Activated CD4-positive, alpha-beta T cell treated with anti-CD3 and anti-CD28 coated beads for 4 hours (primary cell): ENCODE measurements around the gene MYO3B.
"Not testable (repeated sequence)": the region's sequence is repeated elsewhere in the genome, so short reads cannot be mapped to it uniquely, and the experiment has no call there.

Experiments used
- DNase-seq, 2 donors: peaks; one replicate each; pipeline ENCODE4 v3.0.0-alpha.2; 2020

Gene MYO3B

GRCh38 chr2:170660409-170660808 lies 482.5 kb downstream of the MYO3B start:
- DNase-seq: no peak

- DNase-seq: no peak
These were observed 487.8 kb downstream of the MYO3B start for GRCh38 chr2:170665743-170666142.

GRCh38 chr2:170669909-170670308 lies 492.0 kb downstream of the MYO3B start:
- no peak for DNase-seq

DNA sequence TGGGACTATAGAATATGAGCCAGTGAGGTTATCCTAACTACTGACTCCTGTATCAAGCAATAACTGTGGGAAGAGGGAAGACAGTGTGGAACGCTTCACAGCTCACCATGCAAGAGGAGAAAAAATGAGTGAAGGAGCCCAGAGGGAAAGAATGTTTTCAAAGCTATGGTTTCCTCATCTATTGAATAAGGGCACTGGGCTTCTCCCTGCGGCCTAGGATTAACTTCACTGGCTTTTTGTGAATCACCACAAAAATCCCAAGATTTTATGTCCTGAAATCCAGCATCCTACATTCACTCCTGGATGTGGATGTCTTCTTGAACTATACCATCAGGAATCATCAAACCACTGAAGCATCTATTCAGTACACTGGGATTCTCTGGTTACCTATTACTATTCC lies 492.7 kb downstream of the MYO3B start:
- no peak for DNase-seq

DNA sequence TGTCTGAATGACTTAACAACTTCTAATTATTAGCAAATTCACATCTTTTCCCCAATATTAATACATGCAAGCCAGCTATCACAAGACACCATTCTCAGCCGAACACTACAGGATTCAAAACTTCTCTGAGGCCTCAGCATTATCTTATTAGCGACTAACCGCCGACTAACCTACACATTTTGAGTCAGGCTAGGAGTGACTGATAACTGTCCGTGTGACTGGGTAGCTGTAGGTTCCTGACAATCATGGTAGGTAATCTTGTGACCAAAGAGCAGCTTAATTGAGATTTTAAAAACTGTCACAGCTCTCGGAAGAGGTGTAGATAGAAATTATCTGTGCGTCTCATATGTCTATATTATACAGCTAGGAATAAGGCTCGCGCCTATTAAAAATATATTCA lies 493.1 kb downstream of the MYO3B start:
- no peak for DNase-seq

DNA sequence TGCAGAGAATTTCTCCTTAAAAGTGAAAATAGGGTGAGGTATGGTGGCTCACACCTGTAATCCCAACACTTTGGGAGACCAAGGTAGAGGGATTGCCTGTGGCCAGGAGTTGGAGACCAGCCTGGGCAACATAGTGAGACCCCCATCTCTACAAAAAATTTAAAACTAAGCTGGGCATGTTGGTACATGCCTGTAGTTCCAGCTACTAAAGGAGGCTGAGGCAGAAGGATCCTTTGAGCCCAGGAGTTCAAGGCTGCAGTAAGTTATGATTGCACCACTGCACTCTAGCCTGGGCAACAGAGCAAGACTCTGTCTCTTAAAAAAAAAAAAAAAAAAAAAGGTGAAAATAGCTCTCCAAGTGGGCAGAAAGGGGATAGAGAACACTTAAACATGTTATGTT lies 496.3 kb downstream of the MYO3B start:
- not testable (repeated sequence) for DNase-seq

DNA sequence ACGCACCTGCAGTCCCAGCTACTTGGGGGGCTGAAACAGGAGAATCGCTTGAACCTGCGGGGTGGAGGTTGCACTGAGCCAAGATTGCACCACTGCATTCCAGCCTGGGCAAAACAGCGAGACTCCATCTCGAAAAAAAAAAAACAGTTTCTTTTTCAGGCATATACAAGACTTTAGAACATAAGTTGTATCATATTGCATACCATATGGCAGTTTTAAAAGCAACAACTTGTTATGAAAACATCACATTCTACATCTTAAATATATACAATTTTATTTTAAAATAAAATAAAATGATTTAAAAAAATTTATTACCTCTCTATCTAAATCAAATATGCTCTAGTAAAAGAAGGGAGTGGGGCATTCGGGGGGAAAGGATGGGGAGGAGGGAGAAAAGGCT lies 497.8 kb downstream of the MYO3B start:
- DNase-seq: no peak

DNA sequence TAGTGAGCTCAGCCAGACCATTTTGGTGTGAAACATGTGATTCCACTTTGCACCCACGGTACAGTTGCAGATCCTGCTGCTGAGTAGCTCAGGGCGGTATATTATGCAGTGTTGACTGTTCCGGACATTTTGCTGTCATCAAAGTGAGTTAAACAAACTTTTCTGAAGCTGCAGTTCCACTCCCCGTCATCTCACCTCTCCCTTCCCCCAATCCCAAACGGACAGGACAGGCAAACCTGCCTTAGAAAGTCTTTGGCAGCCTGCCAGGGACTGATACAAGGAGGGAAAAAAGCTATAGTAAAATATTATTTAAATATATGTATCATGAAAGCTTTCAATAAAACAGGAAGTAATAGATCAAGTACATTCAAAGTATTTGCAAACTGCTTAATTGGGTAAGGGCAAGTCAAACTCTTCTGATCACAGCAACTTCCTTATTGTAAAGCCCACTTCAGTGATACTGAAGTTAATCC lies 501.7 kb downstream of the MYO3B start:
- no peak for DNase-seq

GRCh38 chr2:170680172-170680941 lies 502.4 kb downstream of the MYO3B start:
- no peak for DNase-seq

DNA sequence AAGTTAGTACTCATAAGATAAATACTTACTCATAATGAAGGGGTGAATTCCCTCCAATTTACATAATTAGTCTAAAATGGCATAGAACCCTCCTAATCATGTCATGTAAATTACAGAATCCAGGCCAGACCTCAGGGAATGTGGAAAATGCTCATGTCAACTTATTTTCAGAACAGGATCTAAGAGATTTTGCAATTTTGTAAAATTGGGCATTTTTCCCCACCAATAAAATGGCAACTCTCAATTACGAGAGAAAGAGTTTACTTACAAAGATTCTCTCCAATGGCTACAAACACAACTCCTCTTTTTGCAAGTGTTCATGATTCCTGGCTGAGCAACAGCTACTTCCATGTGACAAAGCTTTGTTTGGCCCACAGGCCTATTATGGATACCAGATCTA lies 503.4 kb downstream of the MYO3B start:
- no peak for DNase-seq

GRCh38 chr2:170685591-170685990 lies 507.6 kb downstream of the MYO3B start:
- no peak for DNase-seq

- DNase-seq: no peak
These were observed 511.5 kb downstream of the MYO3B start for GRCh38 chr2:170689481-170689880.

- no peak for DNase-seq
These were observed 512.7 kb downstream of the MYO3B start for GRCh38 chr2:170690640-170691039.

DNA sequence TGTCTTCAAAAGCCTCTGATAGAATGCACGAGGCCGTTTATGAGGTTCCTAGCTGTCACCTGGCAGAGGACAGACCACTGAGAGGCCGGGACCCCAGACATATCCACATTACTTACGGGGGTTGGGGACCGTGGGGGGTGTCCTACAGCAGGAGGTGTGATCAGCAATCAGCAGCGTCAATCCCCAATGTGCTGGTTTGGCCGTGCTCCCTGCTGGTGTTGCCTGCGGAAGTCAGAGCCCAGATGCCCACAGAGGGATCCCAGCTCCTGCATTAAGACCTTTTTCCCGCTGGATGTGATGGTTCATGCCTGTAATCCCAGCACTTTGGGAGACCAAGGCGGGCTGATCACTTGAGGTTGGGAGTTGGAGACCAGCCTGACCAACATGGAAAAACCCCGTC lies 516.4 kb downstream of the MYO3B start:
- no peak for DNase-seq

- DNase-seq: no peak
These were observed 517.8 kb downstream of the MYO3B start for GRCh38 chr2:170695521-170696410.

DNA sequence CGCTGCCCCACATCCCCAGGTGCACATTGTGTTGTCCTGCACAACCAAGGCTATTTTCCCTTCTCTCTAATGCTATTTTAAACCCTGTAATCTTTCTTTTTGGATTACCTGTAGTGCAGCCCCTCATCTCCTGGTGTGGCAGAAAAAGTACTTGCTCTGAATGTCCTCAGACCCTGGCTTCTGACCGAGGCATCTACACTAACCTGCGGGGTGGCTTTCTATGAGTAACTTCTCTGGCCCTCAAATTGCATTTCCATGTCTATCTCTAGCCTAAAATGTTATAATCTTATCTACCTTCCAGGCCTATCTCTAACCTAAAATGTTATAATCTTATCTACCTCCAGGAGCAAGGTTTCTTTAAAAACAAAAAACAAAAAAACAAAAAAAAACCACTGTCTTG lies 519.0 kb downstream of the MYO3B start:
- no peak for DNase-seq

DNA sequence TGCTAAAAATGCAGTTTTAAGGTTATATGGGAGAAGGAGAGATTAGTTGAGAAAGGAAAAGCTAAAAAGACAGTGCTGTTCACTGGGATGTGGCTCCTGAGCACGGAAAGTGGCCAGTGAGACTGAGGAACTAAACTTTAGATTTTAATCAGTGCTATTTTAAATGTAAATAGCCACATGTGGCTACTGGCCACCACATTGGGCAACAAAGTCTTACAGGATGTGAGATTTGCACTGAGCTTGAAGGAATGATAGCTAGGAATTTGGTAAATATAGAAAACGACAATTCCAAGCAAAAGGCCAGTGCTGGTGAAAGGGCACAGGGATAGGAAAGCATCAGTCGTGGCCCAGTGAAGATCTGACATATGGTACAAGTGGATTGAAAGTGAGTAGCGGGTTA lies 523.1 kb downstream of the MYO3B start:
- DNase-seq: no peak

- DNase-seq: no peak
These were observed 526.0 kb downstream of the MYO3B start for GRCh38 chr2:170703776-170704476.
